Common myeloid progenitor, CD34-positive (primary cell): Measurements from ENCODE around the gene MCM6.

Experiments
- CTCF ChIA-PET: fragments of 350-600 bp; sonication (Branson Sonifier 250); formaldehyde crosslinking; loops from one replicate; lab custom pipeline; 2021; ENCODE audit warnings: antibody characterized with exemption; lab: Charles Lee
- POLR2A ChIA-PET: fragments of 350-600 bp; sonication (Branson Sonifier 250); formaldehyde crosslinking; loops from one replicate; lab custom pipeline; 2021; ENCODE audit warnings: antibody characterized with exemption; lab: Charles Lee
- DNase-seq, 3 donors: peaks; one replicate each; pipeline versions ENCODE4 v3.0.0 to v3.0.0-alpha.2; 2013
- H3K27ac ChIP-seq, 2 experiments: 1 replicate in 1 of 2; 2 replicates in 1 of 2; pipeline ENCODE4 v1.7.0; 2013; ENCODE audit warnings: inconsistent platforms in 2 of 2, low read length in 2 of 2, mild to moderate bottlenecking in 2 of 2, low read depth in 1 of 2, moderate library complexity in 1 of 2; ENCODE audit not compliant: severe bottlenecking in 2 of 2, insufficient read depth in 1 of 2, poor library complexity in 1 of 2
- H3K27me3 ChIP-seq, 5 experiments: replicated peaks in 2 of 5; 1 replicate in 3 of 5; 2 replicates in 2 of 5; pipeline versions ENCODE4 v1.6.1 to v1.7.0; 2013; ENCODE audit warnings: low read length in 4 of 5, mild to moderate bottlenecking in 2 of 5, moderate library complexity in 2 of 5, inconsistent platforms in 1 of 5; ENCODE audit not compliant: insufficient read depth in 5 of 5, control insufficient read depth in 4 of 5
- H3K36me3 ChIP-seq, 4 experiments: 1 replicate in 2 of 4; 2 replicates in 2 of 4; pipeline versions ENCODE4 v1.6.1 to v1.7.0; 2013; ENCODE audit warnings: low read length in 3 of 4, control low read depth in 1 of 4, mild to moderate bottlenecking in 1 of 4; ENCODE audit not compliant: control insufficient read depth in 4 of 4, insufficient read depth in 4 of 4
- H3K4me1 ChIP-seq, 4 experiments: 1 replicate in 3 of 4; 2 replicates in 1 of 4; pipeline versions ENCODE4 v1.6.1 to v1.7.1; 2013; ENCODE audit warnings: low read length in 3 of 4, mild to moderate bottlenecking in 3 of 4, control low read depth in 1 of 4, inconsistent platforms in 1 of 4, moderate library complexity in 1 of 4; ENCODE audit not compliant: control insufficient read depth in 4 of 4, insufficient read depth in 4 of 4; ENCODE audit errors: control extremely low read depth in 1 of 4
- H3K4me3 ChIP-seq, 7 experiments: 1 replicate in 4 of 7; 2 replicates in 3 of 7; pipeline versions ENCODE4 v1.5.1 to v1.7.0; 2013; ENCODE audit warnings: mild to moderate bottlenecking in 7 of 7, low read length in 6 of 7, moderate library complexity in 6 of 7, inconsistent platforms in 2 of 7, low read depth in 2 of 7, control low read depth in 1 of 7; ENCODE audit not compliant: insufficient read depth in 4 of 7, control insufficient read depth in 1 of 7; ENCODE audit errors: extremely low read depth in 1 of 7
- H3K9me3 ChIP-seq, 5 experiments: 1 replicate in 4 of 5; 2 replicates in 1 of 5; pipeline versions ENCODE4 v1.6.1 to v1.7.1; 2013; ENCODE audit warnings: low read length in 4 of 5, mild to moderate bottlenecking in 2 of 5, inconsistent platforms in 1 of 5, low read depth in 1 of 5, moderate library complexity in 1 of 5; ENCODE audit not compliant: control insufficient read depth in 4 of 5, insufficient read depth in 2 of 5; ENCODE audit errors: control extremely low read depth in 1 of 5
- WGBS: methylation state at CpG from one replicate; pipeline ENCODE4 v1.1.5; 2013; ENCODE audit not compliant: insufficient coverage; 5-methylcytosine and 5-hydroxymethylcytosine counted together

The MCM6 gene

DNA sequence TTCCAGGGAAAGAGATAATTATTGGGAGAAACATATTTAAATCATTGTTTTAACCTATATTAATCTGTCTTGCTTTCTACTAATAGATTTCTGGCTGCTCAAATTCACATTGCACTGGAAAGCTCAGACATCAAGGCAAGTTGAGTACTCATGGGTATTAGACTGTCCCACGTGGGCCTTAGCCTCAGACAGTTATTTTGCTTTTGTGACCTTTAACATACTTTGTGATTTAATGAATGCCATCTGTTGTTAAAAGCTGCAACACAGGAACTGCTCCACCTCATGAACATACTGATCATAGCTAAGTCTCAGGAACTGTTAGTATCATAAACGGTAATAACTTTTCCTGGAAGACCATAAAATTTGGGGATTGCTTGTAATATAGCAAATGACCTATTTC is 36.5 kb downstream of the MCM6 start:
- no peak overlapping the region for H3K27ac ChIP-seq
- peaks cover 0 to 6% (median 4%) of the 10 kb centered on the region in 4 experiments for H3K4me1 ChIP-seq
- POLR2A ChIA-PET: no interaction called here
- CTCF ChIA-PET: interaction anchor here (1.2 kb wide), 1 partner anchor 42 kb away, joined by 3 read pairs; no protein-coding TSS in a partner anchor
- WGBS: 67% methylated on average over 1 of the region's 2 CpGs
- no peak for DNase-seq
- no peak overlapping the region for H3K4me3 ChIP-seq
- no peaks in the 10 kb centered on the region for H3K9me3 ChIP-seq
- H3K36me3 ChIP-seq: peaks cover 11 to 40% (median 27%) of the 10 kb centered on the region in 4 experiments
- H3K27me3 ChIP-seq: no peaks in the 10 kb centered on the region

DNA sequence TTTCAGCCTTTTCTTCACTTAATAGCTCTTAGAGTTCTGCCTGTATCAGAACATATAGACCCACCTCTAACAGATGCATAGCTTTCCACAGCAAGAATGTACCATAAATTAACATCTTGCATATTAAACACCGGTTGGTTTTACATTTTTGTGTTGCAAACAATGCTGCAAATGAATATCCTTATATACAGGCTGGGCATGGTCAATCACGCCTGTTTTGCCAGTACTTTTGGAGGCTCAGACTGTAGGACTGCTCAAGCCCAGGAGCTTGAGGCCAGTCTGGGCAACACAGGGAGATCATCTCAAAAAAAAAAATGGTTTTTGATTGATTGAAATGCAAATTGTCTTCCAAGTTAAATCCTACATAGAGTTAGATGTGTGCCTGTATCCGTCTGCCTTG is 37.7 kb downstream of the MCM6 start:
- no peak for DNase-seq
- ChIA-PET CTCF (interaction anchor here (0.7 to 1.2 kb wide), 4 partner anchors 9 to 86 kb away, joined by 3 read pairs; no protein-coding TSS in a partner anchor), POLR2A (interaction anchor here (0.6 kb wide), 1 partner anchor 45 kb away, joined by 4 read pairs; no protein-coding TSS in a partner anchor)
- Histone ChIP-seq H3K36me3 (peaks cover 4 to 28% (median 16%) of the 10 kb centered on the region in 4 experiments), H3K27me3 (no peaks in the 10 kb centered on the region), H3K9me3 (no peaks in the 10 kb centered on the region), H3K4me3 (no peak overlapping the region), H3K27ac (no peak overlapping the region), H3K4me1 (peaks cover 0 to 6% (median 4%) of the 10 kb centered on the region in 4 experiments)
- WGBS: 100% methylated on average over 2 of the region's 3 CpGs

DNA sequence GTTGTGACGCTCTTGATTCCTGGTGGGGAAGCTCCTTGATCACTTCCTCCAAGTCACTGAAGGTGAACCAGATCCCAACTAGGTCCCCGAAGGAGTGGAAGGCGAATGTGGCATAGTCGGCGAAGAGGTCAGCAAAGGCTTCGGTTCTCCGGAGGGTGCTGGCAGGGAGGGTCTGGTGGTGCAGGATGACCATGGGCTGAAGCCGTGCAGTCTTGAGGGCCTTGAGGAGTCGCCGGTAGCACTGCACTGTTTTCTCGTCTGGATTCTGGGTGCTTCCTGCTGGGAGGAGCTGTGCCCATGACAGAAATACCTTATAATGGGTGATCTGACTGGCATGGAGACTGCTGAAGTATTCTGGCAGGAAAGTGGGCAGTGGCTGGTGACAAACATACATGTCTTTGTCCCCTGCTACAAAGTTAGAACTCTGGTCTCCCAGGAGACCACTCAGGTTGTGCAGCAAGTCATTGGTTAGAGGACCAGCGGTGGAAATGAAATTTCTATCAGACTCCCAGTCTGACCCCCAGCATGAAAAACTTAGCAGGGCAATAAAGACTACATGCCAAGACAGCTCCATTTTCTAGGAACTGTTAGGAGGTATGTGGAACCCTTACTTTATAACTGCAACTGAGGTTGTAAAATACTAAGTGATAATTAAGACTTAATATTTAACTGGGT is 39.5 kb downstream of the MCM6 start, which contains the start of gene LCT:
Gene LCT (minus strand): TSS at position 589 of the 675 bp plus-strand sequence. CDS start 15 bp downstream, at position 574.
- ChIA-PET POLR2A (no interaction called here), CTCF (interaction anchor here (1.7 kb wide), 1 partner anchor 39 kb away, joined by 4 read pairs; no protein-coding TSS in a partner anchor)
- Histone ChIP-seq H3K27me3 (no peaks in the 10 kb centered on the region), H3K36me3 (peaks cover 2 to 13% (median 9%) of the 10 kb centered on the region in 4 experiments), H3K9me3 (no peaks in the 10 kb centered on the region), H3K4me3 (no peak within 1 kb of the TSS), H3K27ac (no peak within 1 kb of the TSS), H3K4me1 (peaks cover 0 to 6% (median 4%) of the 10 kb centered on the region in 4 experiments)
- WGBS: 99% methylated on average over 10 of the region's 12 CpGs
- DNase-seq: no peak

DNA sequence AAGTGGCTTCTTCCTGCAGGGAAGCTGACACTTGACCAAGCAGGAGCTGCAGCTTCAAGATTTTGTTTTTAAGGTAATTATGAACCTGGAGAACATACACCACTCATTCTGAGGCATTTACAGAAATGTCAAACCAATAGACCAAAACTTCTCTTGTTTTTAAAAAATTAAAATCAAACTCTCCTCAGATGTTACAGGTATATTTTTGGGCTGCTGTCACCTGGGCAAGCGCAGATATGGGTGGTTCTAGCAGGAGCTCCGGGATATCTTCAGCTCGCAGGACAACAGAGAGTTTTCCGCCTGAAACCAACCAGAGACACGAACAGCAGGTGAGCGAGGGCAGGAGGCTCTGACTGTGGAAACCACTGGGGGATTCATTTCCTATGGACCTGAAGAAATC is 43.4 kb downstream of the MCM6 start:
- Histone ChIP-seq H3K36me3 (no peaks in the 10 kb centered on the region), H3K4me1 (peaks cover 0 to 5% (median 3%) of the 10 kb centered on the region in 4 experiments), H3K27me3 (no peaks in the 10 kb centered on the region), H3K4me3 (no peak overlapping the region), H3K27ac (no peak overlapping the region), H3K9me3 (no peaks in the 10 kb centered on the region)
- ChIA-PET CTCF (interaction anchor here (0.9 to 1.4 kb wide), 4 partner anchors 8 to 39 kb away, joined by 3 to 4 read pairs (median 4); no protein-coding TSS in a partner anchor), POLR2A (no interaction called here)
- DNase-seq: no peak
- WGBS: 100% methylated on average over 6 of the region's 6 CpGs

DNA sequence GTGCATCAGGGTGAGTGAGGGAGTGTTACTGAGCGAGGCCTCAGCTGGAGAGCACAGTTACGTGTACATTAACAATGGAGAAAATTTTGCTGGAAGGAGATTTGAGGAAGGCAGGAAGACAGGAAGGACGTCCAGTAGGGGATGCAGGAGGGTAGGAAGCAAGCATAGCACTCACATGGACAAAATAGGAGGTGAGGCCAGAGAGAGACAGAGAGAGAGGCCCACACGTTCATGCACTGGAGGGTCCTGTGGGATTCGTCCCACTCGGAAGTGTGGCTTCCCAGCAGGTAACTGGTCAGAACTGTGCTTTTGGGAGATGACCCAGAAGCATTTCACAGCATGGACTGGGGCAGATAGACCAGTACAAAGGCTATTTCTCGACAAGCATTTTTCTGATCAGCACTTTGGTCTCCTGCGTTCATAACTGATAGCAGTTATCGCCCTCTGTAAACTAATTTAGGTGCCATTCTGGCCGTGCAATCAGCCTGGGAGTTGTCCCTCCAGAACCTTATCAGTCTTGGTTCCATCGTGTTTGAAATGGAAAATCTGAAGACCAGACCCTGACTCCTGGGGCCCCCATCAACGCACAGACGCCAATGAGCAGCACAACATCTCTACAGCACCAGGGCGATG is 44.9 kb downstream of the MCM6 start:
- no peaks in the 10 kb centered on the region for H3K36me3 ChIP-seq
- H3K9me3 ChIP-seq: no peaks in the 10 kb centered on the region
- no peak overlapping the region for H3K27ac ChIP-seq
- no peak for DNase-seq
- no peaks in the 10 kb centered on the region for H3K27me3 ChIP-seq
- H3K4me1 ChIP-seq: peaks cover 0 to 5% (median 3%) of the 10 kb centered on the region in 4 experiments
- 90% methylated on average over 14 of the region's 14 CpGs for WGBS
- no peak overlapping the region for H3K4me3 ChIP-seq
- ChIA-PET CTCF (interaction anchor here (1.0 kb wide), 1 partner anchor 10 kb away, joined by 3 read pairs; no protein-coding TSS in a partner anchor), POLR2A (no interaction called here)

DNA sequence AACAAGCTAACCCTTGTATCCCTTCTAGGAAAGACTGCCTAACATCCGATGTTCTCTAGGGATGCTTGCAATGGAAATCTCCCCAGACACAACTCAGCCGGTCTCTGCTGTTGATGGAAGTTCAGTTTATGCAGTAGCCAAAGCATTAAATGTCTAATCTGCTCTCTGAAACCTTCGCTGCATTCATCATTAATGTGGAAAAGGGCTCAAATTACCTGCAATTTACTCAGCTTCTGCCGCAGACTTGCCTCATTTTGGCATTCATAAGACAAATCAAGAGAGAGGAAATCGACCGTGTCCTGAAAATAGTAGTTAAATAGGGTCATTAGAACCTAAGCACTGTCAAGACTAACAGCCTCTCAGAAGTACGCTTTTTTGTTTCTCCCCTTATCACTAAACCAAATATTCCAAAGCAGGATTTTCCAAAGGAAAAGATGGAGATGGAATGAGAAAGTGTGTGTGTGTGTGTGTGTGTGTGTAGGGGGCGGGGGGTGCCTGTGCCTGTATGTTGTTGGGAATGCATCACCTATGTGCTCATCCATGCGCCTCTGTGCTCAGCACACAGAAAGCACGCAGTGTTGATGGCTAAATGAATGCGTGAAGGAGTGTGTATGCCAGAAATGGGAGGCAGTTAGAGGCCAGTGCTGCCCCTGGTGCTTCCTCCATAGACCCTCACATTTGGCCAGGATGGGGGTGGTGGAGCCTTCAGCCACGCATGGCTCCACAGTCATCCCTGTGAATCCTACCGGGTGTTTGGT is 46.7 kb downstream of the MCM6 start:
- DNase-seq: no peak
- 88% methylated on average over 11 of the region's 13 CpGs for WGBS
- Histone ChIP-seq H3K4me1 (peaks cover 0 to 10% (median 8%) of the 10 kb centered on the region in 4 experiments), H3K36me3 (no peaks in the 10 kb centered on the region), H3K27ac (no peak overlapping the region), H3K27me3 (no peaks in the 10 kb centered on the region), H3K9me3 (no peaks in the 10 kb centered on the region), H3K4me3 (no peak overlapping the region)
- ChIA-PET CTCF (interaction anchor here (0.7 to 1.1 kb wide), 2 partner anchors 31 to 39 kb away, joined by 3 read pairs; no protein-coding TSS in a partner anchor), POLR2A (no interaction called here)
